HK-2 (cell line): ENCODE measurements around the gene MYCBPAP.

Experiments
- DNase-seq: peaks from one replicate; pipeline ENCODE4 v3.0.0-alpha.2; 2018; ENCODE audit not compliant: unreplicated experiment

MYCBPAP gene

GRCh38 chr17:50507871-50508572, at the start of gene MYCBPAP:
MYCBPAP (plus strand) TSS chr17:50508439; CDS start chr17:50508675, 236 bp downstream.
- no peak for DNase-seq

GRCh38 chr17:50458701-50459676, 49.2 kb upstream of the MYCBPAP start:
- DNase-seq: peak; percentile 54

GRCh38 chr17:50459756-50460155, 48.5 kb upstream of the MYCBPAP start:
- DNase-seq: no peak

- no peak for DNase-seq
Observed at GRCh38 chr17:50460831-50461526, 47.3 kb upstream of the MYCBPAP start.

GRCh38 chr17:50461550-50462132, 46.6 kb upstream of the MYCBPAP start:
- DNase-seq: no peak

GRCh38 chr17:50462446-50462845, 45.8 kb upstream of the MYCBPAP start:
- no peak for DNase-seq

GRCh38 chr17:50464121-50464520, 44.1 kb upstream of the MYCBPAP start:
- DNase-seq: no peak

GRCh38 chr17:50464736-50465135, 43.5 kb upstream of the MYCBPAP start:
- DNase-seq: no peak

GRCh38 chr17:50465171-50465570, 43.1 kb upstream of the MYCBPAP start:
- DNase-seq: no peak

- DNase-seq: no peak
Observed at GRCh38 chr17:50465635-50466034, 42.6 kb upstream of the MYCBPAP start.

- no peak for DNase-seq
Observed at GRCh38 chr17:50466371-50467113, 41.7 kb upstream of the MYCBPAP start.

- no peak for DNase-seq
Observed at GRCh38 chr17:50467114-50467854, 41.0 kb upstream of the MYCBPAP start.

GRCh38 chr17:50467855-50468303, 40.4 kb upstream of the MYCBPAP start:
- no peak for DNase-seq

- DNase-seq: no peak
Observed at GRCh38 chr17:50468304-50469207, 39.7 kb upstream of the MYCBPAP start, which contains the start of gene CHAD. CHAD (minus strand) TSS chr17:50468880; CDS start chr17:50468813, 67 bp downstream.

- DNase-seq: no peak
Observed at GRCh38 chr17:50469208-50469605, 39.0 kb upstream of the MYCBPAP start.

- no peak for DNase-seq
Observed at GRCh38 chr17:50469671-50470305, 38.5 kb upstream of the MYCBPAP start.

GRCh38 chr17:50470426-50470825, 37.8 kb upstream of the MYCBPAP start:
- no peak for DNase-seq
